Ishikawa (cell line): Measurements from ENCODE around the gene ADH1B.

Experiments
- CEBPB ChIP-seq: IDR thresholded peaks from 2 replicates; pipeline ENCODE4 v1.6.1; 2012
- CREB1 ChIP-seq: IDR thresholded peaks from 2 replicates; pipeline ENCODE4 v1.6.1; 2012; ENCODE audit warnings: low read depth
- EGR1 ChIP-seq: IDR thresholded peaks from 2 replicates; pipeline ENCODE4 v1.6.1; 2012
- EP300 ChIP-seq: IDR thresholded peaks from 2 replicates; pipeline ENCODE4 v1.6.1; 2012; ENCODE audit warnings: borderline replicate concordance
- FOXM1 ChIP-seq: IDR thresholded peaks from 2 replicates; pipeline ENCODE4 v1.6.1; 2012; ENCODE audit warnings: low read depth, borderline replicate concordance
- MAX ChIP-seq: IDR thresholded peaks from 2 replicates; pipeline ENCODE4 v1.6.1; 2012
- NFIC ChIP-seq: IDR thresholded peaks from 2 replicates; pipeline ENCODE4 v1.6.1; 2012
- RAD21 ChIP-seq: IDR thresholded peaks from 2 replicates; pipeline ENCODE4 v1.6.1; 2012; ENCODE audit warnings: low read depth
- REST ChIP-seq: IDR thresholded peaks from 2 replicates; pipeline ENCODE4 v1.6.1; 2012; ENCODE audit warnings: low read depth, mild to moderate bottlenecking
- TAF1 ChIP-seq: IDR thresholded peaks from 2 replicates; pipeline ENCODE4 v1.6.1; 2012; ENCODE audit warnings: low read depth, mild to moderate bottlenecking
- TCF12 ChIP-seq: IDR thresholded peaks from 2 replicates; pipeline ENCODE4 v1.6.1; 2012; ENCODE audit warnings: low read depth
- TEAD4 ChIP-seq: IDR thresholded peaks from 2 replicates; pipeline ENCODE4 v1.6.1; 2012
- USF1 ChIP-seq: IDR thresholded peaks from 2 replicates; pipeline ENCODE4 v1.6.1; 2012
- YY1 ChIP-seq: IDR thresholded peaks from 2 replicates; pipeline ENCODE4 v1.6.1; 2012; ENCODE audit warnings: low read depth
- ZBTB7A ChIP-seq: IDR thresholded peaks from 2 replicates; pipeline ENCODE4 v1.6.1; 2012; ENCODE audit warnings: low read depth

The ADH1B gene

GRCh38 chr4:99273704-99274103 lies 47.5 kb downstream of the ADH1B start:
- no peak for TF ChIP-seq USF1
- no peak for TF ChIP-seq TCF12
- TF ChIP-seq CEBPB: no peak
- TF ChIP-seq NFIC: no peak
- no peak for TF ChIP-seq TAF1
- TF ChIP-seq EP300: no peak
- no peak for TF ChIP-seq TEAD4
- no peak for TF ChIP-seq RAD21
- TF ChIP-seq CREB1: no peak
- TF ChIP-seq YY1: no peak
- TF ChIP-seq EGR1: no peak
- TF ChIP-seq REST: no peak
- TF ChIP-seq ZBTB7A: no peak
- no peak for TF ChIP-seq FOXM1
- no peak for TF ChIP-seq MAX

GRCh38 chr4:99264927-99265326 lies 56.3 kb downstream of the ADH1B start:
- TF ChIP-seq MAX (no peak), TCF12 (no peak), EP300 (no peak), YY1 (no peak), EGR1 (no peak), CREB1 (no peak), FOXM1 (no peak), CEBPB (no peak), ZBTB7A (no peak), REST (no peak), TAF1 (no peak)
